Peyer's patch (tissue), 4 donors: ENCODE measurements around the gene SPEM2. TPM values are rescaled to one million over a fixed set of nuclear protein-coding genes. Genes with fewer than 3 reads are reported as not detected.
A peak's percentile ranks its signal among the peaks of the same experiment; 100 is the strongest.

Source experiments
- DNase-seq, 3 donors: peaks; one replicate each; pipeline ENCODE4 v3.0.0-alpha.2; 2017 to 2019
- H3K27ac ChIP-seq, 4 donors: fragments of 200-600 bp; sonication (generic); one replicate each; pipeline ENCODE4 v1.5.1; 2016 to 2019
- H3K27me3 ChIP-seq, 2 donors: fragments of 200-600 bp; sonication (generic); one replicate each; pipeline ENCODE4 v1.5.1; 2019
- H3K36me3 ChIP-seq, 3 donors: fragments of 200-600 bp; sonication (generic); one replicate each; pipeline ENCODE4 v1.5.1; 2016 to 2019
- H3K4me1 ChIP-seq, 4 donors: fragments of 200-600 bp; sonication (generic); one replicate each; pipeline ENCODE4 v1.5.1; 2016 to 2019
- H3K4me3 ChIP-seq, 4 donors: fragments of 200-600 bp; sonication (generic); 1 replicate in 3 of 4; 2 replicates in 1 of 4; pipeline ENCODE4 v1.5.1; 2016 to 2019; ENCODE audit warnings: mild to moderate bottlenecking in 1 of 4
- H3K9me3 ChIP-seq, 4 donors: fragments of 200-600 bp; sonication (generic); one replicate each; pipeline ENCODE4 v1.5.1; 2016 to 2019; ENCODE audit warnings: mild to moderate bottlenecking in 1 of 4
- POLR2A ChIP-seq, 2 donors: fragments of 450-650 bp; IDR thresholded peaks; one replicate each; pipeline ENCODE4 v1.5.1; 2017; ENCODE audit warnings: antibody characterized with exemption in 2 of 2, mild to moderate bottlenecking in 2 of 2, moderate library complexity in 2 of 2
- total RNA-seq, 4 donors: library from RNA; depleted of rRNA; stranded (reverse); fragments of >200 nt; gene quantifications; one replicate each; pipeline ENCODE4 v1.1.0, GENCODE V29; 2016
- TF ChIP-seq, protein P1 (sequence below), 6 experiments: fragments of 450-650 bp in 4 of 6; fragments of 200-600 bp in 2 of 6; sonication (generic) in 1 of 6; IDR thresholded peaks; one replicate each; pipeline ENCODE4 v1.5.1; 2017 to 2019; ENCODE audit warnings: antibody characterized with exemption in 6 of 6, mild to moderate bottlenecking in 3 of 6, moderate library complexity in 1 of 6

Gene SPEM2
- total RNA-seq, 4 donors from 2014 or later, result not detected

DNA sequence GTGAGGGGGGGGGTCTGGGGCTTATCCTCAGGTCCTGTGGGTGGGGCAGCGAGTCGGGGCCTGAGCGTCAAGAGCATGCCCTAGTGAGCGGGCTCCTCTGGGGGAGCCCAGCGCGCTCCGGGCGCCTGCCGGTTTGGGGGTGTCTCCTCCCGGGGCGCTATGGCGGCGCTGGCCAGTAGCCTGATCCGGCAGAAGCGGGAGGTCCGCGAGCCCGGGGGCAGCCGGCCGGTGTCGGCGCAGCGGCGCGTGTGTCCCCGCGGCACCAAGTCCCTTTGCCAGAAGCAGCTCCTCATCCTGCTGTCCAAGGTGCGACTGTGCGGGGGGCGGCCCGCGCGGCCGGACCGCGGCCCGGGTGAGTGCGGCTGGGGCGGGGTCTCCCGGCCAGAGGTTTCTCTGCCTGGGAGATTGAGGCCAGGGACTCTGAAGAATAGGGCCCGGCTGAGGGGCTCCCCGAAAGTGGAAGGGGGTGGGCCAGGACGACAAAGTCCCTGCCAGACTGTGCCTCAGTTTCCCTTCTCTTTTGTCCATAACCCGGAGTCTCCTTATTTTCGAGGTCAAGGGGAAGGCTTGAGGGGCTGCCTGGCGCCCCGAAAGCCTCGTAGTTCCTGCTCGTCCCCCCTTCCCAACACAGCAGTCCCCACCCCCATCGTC lies 14.2 kb downstream of the SPEM2 start, which contains the start of gene FGF11:
FGF11 (plus strand) TSS at position 51 of the 651 bp plus-strand sequence; CDS start at position 160, 109 bp downstream.
- DNase-seq, result no peak
- peaks cover 0 to 19% of the 10 kb centered on the region in 2 donors for H3K27me3 ChIP-seq
- H3K4me3 ChIP-seq, result peak within 1 kb of the TSS; percentile 3 to 76 (median 55)
- peaks cover 8 to 48% (median 30%) of the 10 kb centered on the region in 4 donors for H3K4me1 ChIP-seq
- peak within 1 kb of the TSS in 1 of 4 donors; percentile 78 for H3K27ac ChIP-seq
- no peak for TF ChIP-seq POLR2A (IDR thresholded peaks at IDR 0.05)
- TF ChIP-seq, protein P1, sequence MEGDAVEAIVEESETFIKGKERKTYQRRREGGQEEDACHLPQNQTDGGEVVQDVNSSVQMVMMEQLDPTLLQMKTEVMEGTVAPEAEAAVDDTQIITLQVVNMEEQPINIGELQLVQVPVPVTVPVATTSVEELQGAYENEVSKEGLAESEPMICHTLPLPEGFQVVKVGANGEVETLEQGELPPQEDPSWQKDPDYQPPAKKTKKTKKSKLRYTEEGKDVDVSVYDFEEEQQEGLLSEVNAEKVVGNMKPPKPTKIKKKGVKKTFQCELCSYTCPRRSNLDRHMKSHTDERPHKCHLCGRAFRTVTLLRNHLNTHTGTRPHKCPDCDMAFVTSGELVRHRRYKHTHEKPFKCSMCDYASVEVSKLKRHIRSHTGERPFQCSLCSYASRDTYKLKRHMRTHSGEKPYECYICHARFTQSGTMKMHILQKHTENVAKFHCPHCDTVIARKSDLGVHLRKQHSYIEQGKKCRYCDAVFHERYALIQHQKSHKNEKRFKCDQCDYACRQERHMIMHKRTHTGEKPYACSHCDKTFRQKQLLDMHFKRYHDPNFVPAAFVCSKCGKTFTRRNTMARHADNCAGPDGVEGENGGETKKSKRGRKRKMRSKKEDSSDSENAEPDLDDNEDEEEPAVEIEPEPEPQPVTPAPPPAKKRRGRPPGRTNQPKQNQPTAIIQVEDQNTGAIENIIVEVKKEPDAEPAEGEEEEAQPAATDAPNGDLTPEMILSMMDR (IDR thresholded peaks at IDR 0.05), result no peak
- H3K36me3 ChIP-seq, result no peaks in the 10 kb centered on the region
- H3K9me3 ChIP-seq, result no peaks in the 10 kb centered on the region

DNA sequence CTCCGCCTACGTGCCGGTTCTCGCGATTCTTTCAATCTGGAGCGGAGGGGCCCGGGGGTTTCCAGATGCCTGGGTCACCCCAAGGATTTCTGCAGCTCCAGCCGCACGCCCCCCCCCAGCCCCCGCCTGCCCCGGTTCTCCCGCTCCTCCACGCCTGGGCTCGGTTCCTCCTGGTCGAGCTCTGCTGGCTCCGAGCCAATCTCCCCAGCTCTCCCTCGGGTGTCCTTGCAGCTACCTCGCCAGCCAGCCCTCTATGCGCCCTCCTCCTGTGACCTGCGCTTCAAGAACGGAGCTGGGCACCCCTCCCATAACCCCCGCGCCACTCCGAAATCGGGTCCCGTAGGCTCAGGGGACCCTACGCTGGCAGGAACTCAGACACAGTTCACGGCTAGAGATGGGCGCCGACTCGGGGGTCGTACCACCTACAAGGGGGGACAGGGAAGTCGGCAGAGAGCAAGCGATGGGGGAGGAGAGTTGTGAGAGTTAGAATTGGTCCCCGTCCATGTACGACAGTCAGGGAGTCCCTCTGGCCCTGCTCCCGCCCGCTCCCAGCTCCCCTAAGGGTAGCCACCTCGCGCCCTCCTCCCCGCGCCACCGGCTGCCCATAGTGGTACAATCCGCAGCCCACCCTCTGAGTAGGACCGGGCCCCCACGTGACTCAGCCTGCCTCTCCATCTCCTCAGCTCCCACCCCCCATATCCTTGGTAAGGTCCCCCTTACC lies 14.9 kb downstream of the SPEM2 start:
- Histone ChIP-seq H3K27ac (peak overlapping the region in 1 of 4 donors; percentile 42), H3K4me1 (peaks cover 8 to 53% (median 35%) of the 10 kb centered on the region in 4 donors), H3K27me3 (peaks cover 0 to 19% of the 10 kb centered on the region in 2 donors), H3K9me3 (no peaks in the 10 kb centered on the region), H3K36me3 (no peaks in the 10 kb centered on the region), H3K4me3 (peak overlapping the region; percentile 3 to 43 (median 40))
- no peak for TF ChIP-seq POLR2A (IDR thresholded peaks at IDR 0.05)
- TF ChIP-seq, protein P1 (IDR thresholded peaks at IDR 0.05), result no peak
- peak in 2 of 3 donors; percentile 38 to 74 for DNase-seq

- no peak for TF ChIP-seq POLR2A (IDR thresholded peaks at IDR 0.05)
- TF ChIP-seq, protein P1 (IDR thresholded peaks at IDR 0.05), result no peak
- H3K4me1 ChIP-seq, result peaks cover 8 to 51% (median 38%) of the 10 kb centered on the region in 4 donors
- H3K4me3 ChIP-seq, result peak overlapping the region in 1 of 4 donors; percentile 37
- peak overlapping the region in 1 of 4 donors; percentile 42 for H3K27ac ChIP-seq
- H3K36me3 ChIP-seq, result no peaks in the 10 kb centered on the region
- H3K27me3 ChIP-seq, result peaks cover 0 to 19% of the 10 kb centered on the region in 2 donors
- H3K9me3 ChIP-seq, result no peaks in the 10 kb centered on the region
- no peak for DNase-seq
These were observed 15.4 kb downstream of the SPEM2 start for GRCh38 chr17:7440834-7441195.

DNA sequence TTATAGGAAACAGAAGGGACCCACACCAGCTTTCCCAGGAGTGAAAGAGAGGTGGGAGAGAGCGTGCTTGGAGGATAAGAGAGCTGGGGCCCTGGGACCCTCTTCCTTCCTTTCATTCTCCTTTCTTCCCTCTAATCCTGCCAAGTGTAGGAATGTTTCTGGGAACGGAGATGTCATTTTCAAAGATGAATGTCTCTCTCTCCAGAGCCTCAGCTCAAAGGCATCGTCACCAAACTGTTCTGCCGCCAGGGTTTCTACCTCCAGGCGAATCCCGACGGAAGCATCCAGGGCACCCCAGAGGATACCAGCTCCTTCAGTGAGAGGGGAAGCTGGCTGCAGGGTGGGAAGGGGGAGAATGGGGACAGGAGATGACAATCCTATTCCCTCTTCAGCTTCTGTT lies 15.8 kb downstream of the SPEM2 start:
- Histone ChIP-seq H3K27me3 (peaks cover 0 to 19% of the 10 kb centered on the region in 2 donors), H3K36me3 (no peaks in the 10 kb centered on the region), H3K4me3 (no peak overlapping the region), H3K27ac (no peak overlapping the region), H3K9me3 (no peaks in the 10 kb centered on the region), H3K4me1 (peaks cover 8 to 47% (median 37%) of the 10 kb centered on the region in 4 donors)
- no peak for TF ChIP-seq POLR2A (IDR thresholded peaks at IDR 0.05)
- TF ChIP-seq, protein P1 (IDR thresholded peaks at IDR 0.05), result no peak
- no peak for DNase-seq

DNA sequence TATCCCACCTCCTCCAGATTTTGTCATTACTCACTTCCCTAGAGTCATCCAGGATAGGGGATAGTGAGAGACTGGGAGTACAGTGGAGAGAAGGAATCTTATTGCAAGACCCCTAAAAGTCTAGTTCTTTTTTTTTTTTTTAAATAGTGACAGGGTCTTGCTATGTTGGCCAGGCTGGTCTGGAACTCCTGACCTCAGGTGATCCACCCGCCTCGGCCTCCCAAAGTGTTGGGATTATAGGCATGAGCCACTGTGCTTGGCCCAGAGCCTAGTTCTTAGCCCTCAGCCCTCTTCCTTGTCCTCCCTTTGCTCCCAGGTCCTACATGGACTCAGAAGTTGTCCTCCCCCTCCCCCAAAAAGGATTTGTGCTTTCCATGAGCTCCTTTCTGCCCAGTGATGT lies 16.7 kb downstream of the SPEM2 start:
- Histone ChIP-seq H3K4me1 (peaks cover 8 to 44% (median 30%) of the 10 kb centered on the region in 4 donors), H3K27me3 (peaks cover 0 to 24% of the 10 kb centered on the region in 2 donors)
- no peak for TF ChIP-seq POLR2A (IDR thresholded peaks at IDR 0.05)
- TF ChIP-seq, protein P1 (IDR thresholded peaks at IDR 0.05), result no peak

More for the DNA sequence above, 16.7 kb downstream of the SPEM2 start:
- H3K27ac ChIP-seq, result no peak overlapping the region
- no peaks in the 10 kb centered on the region for H3K36me3 ChIP-seq
- H3K4me3 ChIP-seq, result no peak overlapping the region
- H3K9me3 ChIP-seq, result no peaks in the 10 kb centered on the region
- DNase-seq, result no peak
